ENCODE results near the gene CYP2A6. TPM values are rescaled to one million over a fixed set of nuclear protein-coding genes. Genes with fewer than 3 reads are reported as not detected.
"Not testable (repeated sequence)": the region's sequence is repeated elsewhere in the genome, so short reads cannot be mapped to it uniquely, and the experiment has no call there.

Gene CYP2A6
- total and polyA plus RNA-seq, 2 of the 4 experiments (the other 2 are of a cell fraction) = not detected

- H3K56ac ChIP-seq (ENCODE audit: extremely low read depth, insufficient read depth, low read length); H3K4me1 ChIP-seq (ENCODE audit: control insufficient read depth, insufficient read depth, low read length); H3K18ac ChIP-seq (ENCODE audit: low read depth, low read length); H3K36me3 ChIP-seq (ENCODE audit: control insufficient read depth, insufficient read depth, low read length); H3K9me3 ChIP-seq (ENCODE audit: control insufficient read depth, insufficient read depth, low read length); H3K79me1 ChIP-seq (ENCODE audit: low read depth in 1 of 2, low read length in 2 of 2); H3K9ac ChIP-seq (ENCODE audit: low read depth, low read length); BruUV-seq (replicated peaks); H3K4ac ChIP-seq (ENCODE audit: low read depth, low read length); H2AK5ac ChIP-seq (ENCODE audit: low read depth, low read length); H3K27me3 ChIP-seq (ENCODE audit: control insufficient read depth, insufficient read depth, low read length); H2AFZ ChIP-seq (replicated peaks; ENCODE audit: low read length, poor library complexity); H4K20me1 ChIP-seq (ENCODE audit: insufficient read depth, low read length); H4K91ac ChIP-seq (ENCODE audit: insufficient read depth, low read depth, low read length); intact Hi-C loops (cut with micrococcal nuclease); H3K4me2 ChIP-seq (ENCODE audit: low read depth, low read length); H3K27ac ChIP-seq (ENCODE audit: insufficient read depth, low read length); H3K4me3 ChIP-seq (ENCODE audit: insufficient read depth, low read depth, low read length); H2BK20ac ChIP-seq (ENCODE audit: low read depth, low read length); DNase-seq; POLR2A ChIA-PET (ENCODE audit: unreplicated experiment); H3K23ac ChIP-seq (ENCODE audit: low read depth, low read length); H3K9me1 ChIP-seq (ENCODE audit: insufficient read depth, low read length); H2AK9ac ChIP-seq (replicated peaks; ENCODE audit: low read depth, low read length, poor library complexity); dilution Hi-C loops (cut with HindIII; ENCODE audit: low sequenced_read_pairs, unreplicated experiment); H2BK5ac ChIP-seq (ENCODE audit: low read depth, low read length, poor library complexity, severe bottlenecking); H2BK15ac ChIP-seq (ENCODE audit: low read depth, low read length); CTCF ChIA-PET; H2BK120ac ChIP-seq (ENCODE audit: low read depth, low read length); H4K8ac ChIP-seq (ENCODE audit: low read depth in 2 of 2, low read length in 2 of 2); H4K5ac ChIP-seq (ENCODE audit: low read depth, low read length); H3K14ac ChIP-seq (replicated peaks; ENCODE audit: low read depth, low read length); in situ Hi-C loops (cut with MboI; ENCODE audit: low sequenced_read_pairs): not testable (repeated sequence)
- no CpG with 5 or more reads among the region's 19 CpGs for WGBS, 2 experiments (ENCODE audit: extremely low coverage in 2 of 2, insufficient read length in 1 of 2)
- ATAC-seq (ENCODE audit: low read depth) = peak; percentile 55; the same call in 1 of the 2 replicates
Measured at GRCh38 chr19:40843653-40844052, 6.6 kb downstream of the CYP2A6 start.

GRCh38 chr19:40842997-40843652 lies 7.1 kb downstream of the CYP2A6 start:
- H3K9me1 ChIP-seq (ENCODE audit: insufficient read depth, low read length); H3K27me3 ChIP-seq (ENCODE audit: control insufficient read depth, insufficient read depth, low read length); H3K23ac ChIP-seq (ENCODE audit: low read depth, low read length); H4K8ac ChIP-seq (ENCODE audit: low read depth in 2 of 2, low read length in 2 of 2); intact Hi-C loops (cut with micrococcal nuclease); H4K91ac ChIP-seq (ENCODE audit: insufficient read depth, low read depth, low read length); H3K36me3 ChIP-seq (ENCODE audit: control insufficient read depth, insufficient read depth, low read length); H2BK15ac ChIP-seq (ENCODE audit: low read depth, low read length); H2AFZ ChIP-seq (replicated peaks; ENCODE audit: low read length, poor library complexity); H3K56ac ChIP-seq (ENCODE audit: extremely low read depth, insufficient read depth, low read length); DNase-seq; H3K4me1 ChIP-seq (ENCODE audit: control insufficient read depth, insufficient read depth, low read length); in situ Hi-C loops (cut with MboI; ENCODE audit: low sequenced_read_pairs); H2AK9ac ChIP-seq (replicated peaks; ENCODE audit: low read depth, low read length, poor library complexity); H3K4me3 ChIP-seq (ENCODE audit: insufficient read depth, low read depth, low read length); H3K79me1 ChIP-seq (ENCODE audit: low read depth in 1 of 2, low read length in 2 of 2); BruUV-seq (replicated peaks); H3K9ac ChIP-seq (ENCODE audit: low read depth, low read length); H2BK120ac ChIP-seq (ENCODE audit: low read depth, low read length); H3K4ac ChIP-seq (ENCODE audit: low read depth, low read length); H3K4me2 ChIP-seq (ENCODE audit: low read depth, low read length); H3K18ac ChIP-seq (ENCODE audit: low read depth, low read length); H2BK5ac ChIP-seq (ENCODE audit: low read depth, low read length, poor library complexity, severe bottlenecking); POLR2A ChIA-PET (ENCODE audit: unreplicated experiment); ATAC-seq (ENCODE audit: low read depth); H3K14ac ChIP-seq (replicated peaks; ENCODE audit: low read depth, low read length); H4K20me1 ChIP-seq (ENCODE audit: insufficient read depth, low read length); H3K9me3 ChIP-seq (ENCODE audit: control insufficient read depth, insufficient read depth, low read length); dilution Hi-C loops (cut with HindIII; ENCODE audit: low sequenced_read_pairs, unreplicated experiment); H2AK5ac ChIP-seq (ENCODE audit: low read depth, low read length); CTCF ChIA-PET; H2BK20ac ChIP-seq (ENCODE audit: low read depth, low read length); H4K5ac ChIP-seq (ENCODE audit: low read depth, low read length); H3K27ac ChIP-seq (ENCODE audit: insufficient read depth, low read length): not testable (repeated sequence)
- 29% methylated on average over 3 of the region's 12 CpGs; no CpG with 5 or more reads in 1 of the 2 experiments for WGBS, 2 experiments (ENCODE audit: extremely low coverage in 2 of 2, insufficient read length in 1 of 2)

All from IMR-90 (cell line).